ENCODE results near the gene AP2A1.

The AP2A1 gene

GRCh38 chr19:49793561-49793840 lies 26.7 kb downstream of the AP2A1 start:
- DNase-seq: peak in 2 of 4 experiments; percentile 14 to 40

- no peak for DNase-seq
These were observed 28.8 kb downstream of the AP2A1 start for GRCh38 chr19:49795615-49796014.

- DNase-seq: no peak
These were observed 31.8 kb downstream of the AP2A1 start for GRCh38 chr19:49798574-49798973.

- no peak for DNase-seq
These were observed 32.5 kb downstream of the AP2A1 start for GRCh38 chr19:49799271-49799797.

DNA sequence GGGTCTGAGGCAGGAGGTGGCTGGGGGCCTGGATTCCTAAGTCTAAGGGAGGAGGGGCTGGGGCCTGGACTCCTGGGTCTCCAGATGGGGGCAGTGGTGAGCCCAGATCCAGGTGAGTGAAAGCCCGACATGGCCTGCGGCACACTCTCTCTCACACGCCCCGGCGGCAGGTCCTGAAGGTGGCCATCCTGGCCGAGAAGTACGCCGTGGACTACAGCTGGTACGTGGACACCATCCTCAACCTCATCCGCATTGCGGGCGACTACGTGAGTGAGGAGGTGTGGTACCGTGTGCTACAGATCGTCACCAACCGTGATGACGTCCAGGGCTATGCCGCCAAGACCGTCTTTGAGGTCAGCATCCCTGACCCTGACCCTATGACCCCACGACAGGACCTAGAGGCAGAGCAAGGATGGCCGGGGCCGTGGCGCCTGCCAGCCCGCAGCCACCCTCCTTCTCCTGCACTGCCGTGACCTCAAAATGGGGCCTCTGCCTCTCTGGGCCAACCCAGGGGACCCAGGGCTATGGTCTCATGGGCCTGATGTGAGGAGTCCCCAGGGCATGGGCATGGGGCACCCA lies 33.1 kb downstream of the AP2A1 start:
- DNase-seq: no peak

- no peak for DNase-seq
These were observed 34.0 kb downstream of the AP2A1 start for GRCh38 chr19:49800771-49801170.

DNA sequence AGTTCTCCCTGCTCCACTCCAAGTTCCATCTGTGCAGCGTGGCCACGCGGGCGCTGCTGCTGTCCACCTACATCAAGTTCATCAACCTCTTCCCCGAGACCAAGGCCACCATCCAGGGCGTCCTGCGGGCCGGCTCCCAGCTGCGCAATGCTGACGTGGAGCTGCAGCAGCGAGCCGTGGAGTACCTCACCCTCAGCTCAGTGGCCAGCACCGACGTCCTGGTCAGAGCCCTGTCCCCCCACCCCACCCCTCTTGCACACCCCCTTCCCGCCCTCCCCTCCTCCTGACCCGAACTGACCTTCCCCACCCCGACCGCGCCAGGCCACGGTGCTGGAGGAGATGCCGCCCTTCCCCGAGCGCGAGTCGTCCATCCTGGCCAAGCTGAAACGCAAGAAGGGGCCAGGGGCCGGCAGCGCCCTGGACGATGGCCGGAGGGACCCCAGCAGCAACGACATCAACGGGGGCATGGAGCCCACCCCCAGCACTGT lies 34.6 kb downstream of the AP2A1 start:
- DNase-seq: no peak

DNA sequence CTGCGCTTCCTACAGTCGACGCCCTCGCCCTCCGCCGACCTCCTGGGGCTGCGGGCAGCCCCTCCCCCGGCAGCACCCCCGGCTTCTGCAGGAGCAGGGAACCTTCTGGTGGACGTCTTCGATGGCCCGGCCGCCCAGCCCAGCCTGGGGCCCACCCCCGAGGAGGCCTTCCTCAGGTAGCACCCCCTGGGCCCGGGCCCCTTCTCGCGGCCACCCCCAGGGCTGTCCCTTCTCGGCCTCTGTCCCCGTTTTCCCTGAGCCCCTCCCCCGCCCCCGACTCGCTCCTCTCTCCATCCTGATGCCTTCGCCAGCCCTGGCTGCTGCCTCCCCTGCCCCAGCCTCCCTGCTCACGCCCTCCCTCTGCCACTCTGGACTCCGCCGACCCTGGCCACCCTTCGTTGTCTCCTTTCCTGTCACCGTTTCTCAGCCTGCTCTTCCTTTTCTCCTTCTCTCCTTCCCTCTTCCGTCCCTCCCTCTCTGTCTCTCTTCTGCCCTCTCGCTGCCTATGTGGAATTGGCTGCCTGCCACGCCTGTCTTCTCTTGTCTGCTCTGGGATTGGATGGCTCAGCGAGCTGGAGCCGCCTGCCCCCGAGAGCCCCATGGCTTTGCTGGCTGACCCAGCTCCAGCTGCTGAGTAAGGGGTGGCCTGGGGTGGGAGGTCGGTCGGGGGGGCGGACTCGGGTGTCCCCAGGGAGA lies 35.3 kb downstream of the AP2A1 start:
- no peak for DNase-seq

- DNase-seq: no peak
These were observed 36.2 kb downstream of the AP2A1 start for GRCh38 chr19:49802836-49803528.

GRCh38 chr19:49803529-49803856 lies 36.7 kb downstream of the AP2A1 start:
- DNase-seq: no peak

GRCh38 chr19:49805822-49806619 lies 39.2 kb downstream of the AP2A1 start:
- DNase-seq: no peak

GRCh38 chr19:49806620-49806959 lies 39.8 kb downstream of the AP2A1 start:
- DNase-seq: no peak

DNA sequence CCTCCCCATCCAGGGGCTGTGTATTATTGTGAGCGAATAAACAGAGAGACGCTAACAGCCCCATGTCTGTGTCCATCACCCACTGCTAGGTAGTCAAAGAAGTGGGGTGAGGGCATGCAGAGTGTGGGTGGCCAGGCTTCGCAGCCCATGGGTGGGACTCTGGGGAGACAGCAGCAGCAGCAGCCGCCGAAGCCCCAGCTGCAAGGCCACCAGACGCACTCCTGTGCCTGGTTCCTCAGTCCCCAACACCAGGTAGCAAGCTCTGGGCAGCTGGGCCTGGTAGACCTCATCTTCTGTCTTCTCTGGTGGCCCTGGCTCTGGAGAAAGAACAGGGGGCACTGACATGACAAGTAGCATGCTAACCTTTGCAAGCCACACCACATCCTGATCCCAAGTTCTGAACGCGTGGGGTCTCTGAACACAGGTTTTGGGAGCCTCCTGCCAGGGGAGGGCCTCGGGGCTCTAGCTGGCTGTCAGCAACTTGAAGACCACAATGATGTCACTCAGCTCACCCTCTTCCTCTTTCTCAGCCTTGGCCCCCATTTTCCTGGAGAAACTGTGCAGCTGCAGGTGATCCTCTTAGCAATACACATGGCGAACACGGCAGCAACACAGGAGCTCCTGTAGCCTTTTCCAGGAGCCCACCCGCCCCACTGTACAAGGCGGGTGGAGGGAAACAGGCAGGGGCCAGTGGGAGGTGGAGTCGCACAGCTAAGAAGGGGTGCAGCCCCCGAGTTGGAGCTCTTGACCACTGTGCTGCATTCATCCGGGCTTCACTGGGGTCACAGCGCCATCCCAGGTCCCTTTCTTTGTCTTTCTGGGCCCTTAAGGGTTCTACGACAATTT lies 40.5 kb downstream of the AP2A1 start:
- DNase-seq: peak; percentile 45 to 68 (median 62)

DNA sequence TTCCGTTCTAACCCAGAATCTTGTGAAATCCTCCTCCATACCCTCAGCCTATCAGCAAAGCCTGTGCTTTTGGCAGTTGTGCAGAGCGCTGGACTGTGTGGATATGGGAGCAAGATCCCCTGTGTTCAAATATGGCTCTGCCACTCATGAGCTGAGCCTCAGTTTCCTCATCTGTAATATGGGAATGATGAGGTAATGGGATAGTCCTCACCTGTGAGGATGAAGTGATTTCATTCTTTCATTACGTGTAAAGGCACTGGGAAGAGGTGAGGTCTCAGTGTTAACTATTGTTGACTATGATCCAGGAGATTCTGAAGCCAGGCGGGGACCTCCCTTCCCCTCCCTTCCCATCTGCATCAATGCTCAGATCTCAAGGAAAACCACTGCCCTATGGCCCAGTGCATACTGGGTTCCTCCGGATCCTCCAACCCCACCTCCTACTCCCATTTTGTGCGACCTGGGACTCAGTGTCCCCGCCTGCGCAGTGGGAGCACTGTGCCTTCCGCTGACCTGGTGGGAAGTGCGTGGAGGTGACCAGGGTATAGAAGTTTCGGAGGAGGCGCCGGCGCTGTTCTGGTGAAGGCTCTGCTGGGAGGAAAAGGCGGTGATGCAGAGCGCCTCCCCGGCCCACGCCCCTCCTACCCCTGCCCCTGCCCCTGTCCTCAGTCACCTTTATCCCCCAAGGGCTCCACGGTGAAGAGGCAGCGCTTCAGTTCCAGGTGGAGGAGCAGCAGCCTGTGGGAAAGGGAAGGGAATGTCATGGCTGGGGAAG lies 41.3 kb downstream of the AP2A1 start:
- DNase-seq: no peak

- DNase-seq: peak; percentile 76 to 90 (median 84)
These were observed 41.9 kb downstream of the AP2A1 start for GRCh38 chr19:49808711-49809159.

- peak; percentile 59 to 85 (median 71) for DNase-seq
These were observed 42.5 kb downstream of the AP2A1 start for GRCh38 chr19:49809160-49809940.

- no peak for DNase-seq
These were observed 43.2 kb downstream of the AP2A1 start for GRCh38 chr19:49809941-49810389.

GRCh38 chr19:49811328-49811727 lies 44.5 kb downstream of the AP2A1 start:
- no peak for DNase-seq

GRCh38 chr19:49812452-49812996 lies 45.7 kb downstream of the AP2A1 start:
- no peak for DNase-seq
